Right atrium auricular region (tissue), 2 donors: ENCODE data around the gene APBA1. TPM values are rescaled to one million over a fixed set of nuclear protein-coding genes. Genes with fewer than 3 reads are reported as not detected.

ENCODE experiments used
- DNase-seq: peaks from one replicate; pipeline ENCODE4 v3.0.0-alpha.2; 2019; ENCODE audit warnings: low spot score
- H3K27ac ChIP-seq, 2 donors: fragments of 200-600 bp; sonication (generic); 1 replicate in 1 of 2; 2 replicates in 1 of 2; pipeline ENCODE4 v1.5.1; 2016 to 2019
- H3K27me3 ChIP-seq, 2 donors: fragments of 200-600 bp; sonication (generic); one replicate each; pipeline versions ENCODE4 v1.5.1 to v1.6.0; 2017 to 2019
- H3K36me3 ChIP-seq: fragments of 200-600 bp; sonication (generic); one replicate; pipeline ENCODE4 v1.5.1; 2016
- H3K4me1 ChIP-seq, 2 donors: fragments of 200-600 bp; sonication (generic); one replicate each; pipeline versions ENCODE4 v1.5.1 to v1.6.0; 2017 to 2019
- H3K4me3 ChIP-seq, 2 donors: fragments of 200-600 bp; sonication (generic); 1 replicate in 1 of 2; 2 replicates in 1 of 2; pipeline ENCODE4 v1.5.1; 2017 to 2019; ENCODE audit warnings: mild to moderate bottlenecking in 1 of 2, moderate library complexity in 1 of 2
- H3K9me3 ChIP-seq, 2 donors: fragments of 200-600 bp; sonication (generic); one replicate each; pipeline ENCODE4 v1.5.1; 2019
- CTCF ChIP-seq, 2 donors: fragments of 200-600 bp; sonication (generic); IDR thresholded peaks; one replicate each; pipeline ENCODE4 v1.5.1; 2019; ENCODE audit warnings: antibody characterized with exemption in 2 of 2
- total RNA-seq, 2 donors: library from RNA; depleted of rRNA; stranded (reverse); fragments of >200 nt; gene quantifications; one replicate each; pipeline ENCODE4 v1.1.0, GENCODE V29; 2016

The APBA1 gene
- total RNA-seq, 2 donors from 2014 or later: 5.6 to 12.1 TPM

GRCh38 chr9:69429281-69429680 lies 242.9 kb downstream of the APBA1 start:
- H3K9me3 ChIP-seq: no peaks in the 10 kb centered on the region
- TF ChIP-seq CTCF (IDR thresholded peaks at IDR 0.05): no peak
- H3K27ac ChIP-seq: no peak overlapping the region

GRCh38 chr9:69428017-69428785 lies 244.0 kb downstream of the APBA1 start:
- Histone ChIP-seq H3K27me3 (no peaks in the 10 kb centered on the region), H3K27ac (no peak overlapping the region), H3K9me3 (no peaks in the 10 kb centered on the region), H3K4me1 (no peaks in the 10 kb centered on the region), H3K36me3 (no peaks in the 10 kb centered on the region), H3K4me3 (no peak overlapping the region)
- DNase-seq: no peak
- TF ChIP-seq CTCF (IDR thresholded peaks at IDR 0.05): no peak

More at GRCh38 chr9:69429281-69429680, 242.9 kb downstream of the APBA1 start:
- no peaks in the 10 kb centered on the region for H3K36me3 ChIP-seq
- H3K27me3 ChIP-seq: no peaks in the 10 kb centered on the region
- DNase-seq: no peak
- H3K4me1 ChIP-seq: no peaks in the 10 kb centered on the region
- H3K4me3 ChIP-seq: no peak overlapping the region

GRCh38 chr9:69427286-69427685 lies 244.9 kb downstream of the APBA1 start:
- no peaks in the 10 kb centered on the region for H3K36me3 ChIP-seq
- no peak for TF ChIP-seq CTCF (IDR thresholded peaks at IDR 0.05)
- no peaks in the 10 kb centered on the region for H3K9me3 ChIP-seq
- no peaks in the 10 kb centered on the region for H3K4me1 ChIP-seq
- H3K27me3 ChIP-seq: no peaks in the 10 kb centered on the region
- DNase-seq: no peak
- H3K4me3 ChIP-seq: no peak overlapping the region
- H3K27ac ChIP-seq: no peak overlapping the region

- Histone ChIP-seq H3K4me1 (no peaks in the 10 kb centered on the region), H3K4me3 (no peak overlapping the region), H3K27ac (no peak overlapping the region), H3K36me3 (no peaks in the 10 kb centered on the region), H3K27me3 (no peaks in the 10 kb centered on the region), H3K9me3 (no peaks in the 10 kb centered on the region)
- DNase-seq: no peak
- TF ChIP-seq CTCF (IDR thresholded peaks at IDR 0.05): no peak
Measured at GRCh38 chr9:69425136-69425801, 246.9 kb downstream of the APBA1 start.

GRCh38 chr9:69421908-69422801 lies 250.0 kb downstream of the APBA1 start:
- Histone ChIP-seq H3K27me3 (no peaks in the 10 kb centered on the region), H3K36me3 (no peaks in the 10 kb centered on the region), H3K9me3 (no peaks in the 10 kb centered on the region), H3K4me3 (no peak overlapping the region), H3K27ac (no peak overlapping the region), H3K4me1 (no peaks in the 10 kb centered on the region)
- no peak for DNase-seq
- TF ChIP-seq CTCF (IDR thresholded peaks at IDR 0.05): peak; percentile 67 to 82
